Measurements from ENCODE around the gene SAA4. TPM values are rescaled to one million over a fixed set of nuclear protein-coding genes. Genes with fewer than 3 reads are reported as not detected.
A peak's percentile ranks its signal among the peaks of the same experiment; 100 is the strongest.

Gene SAA4
- polyA plus RNA-seq, 3 donors: not detected

GRCh38 chr11:18277565-18278271 lies 41.1 kb upstream of the SAA4 start:
- no peaks in the 10 kb centered on the region for H3K27me3 ChIP-seq (ENCODE audit: control insufficient read depth in 2 of 2, insufficient read depth in 2 of 2, low read length in 2 of 2)
- H3K4me3 Mint-ChIP-seq: peak overlapping the region; percentile 40 to 83
- H3K9me3 Mint-ChIP-seq: no peaks in the 10 kb centered on the region
- H3K27ac ChIP-seq (ENCODE audit: low read depth in 1 of 2, low read length in 2 of 2): peak overlapping the region; percentile 82 to 94
- peaks cover 0 to 19% of the 10 kb centered on the region in 2 donors for H3K36me3 ChIP-seq (replicated peaks in 1 of 2; ENCODE audit: control insufficient read depth in 1 of 2, insufficient read depth in 2 of 2, low read length in 2 of 2)
- H3K4me2 ChIP-seq (replicated peaks; ENCODE audit: extremely low read depth, low read length, poor library complexity, severe bottlenecking): peak overlapping the region; percentile 39
- H3K79me2 ChIP-seq (ENCODE audit: insufficient read depth, low read length): peaks cover 8% of the 10 kb centered on the region
- WGBS (ENCODE audit: insufficient coverage): no CpG with 5 or more reads among the region's 5 CpGs
- H3K4me1 Mint-ChIP-seq: peaks cover 46% of the 10 kb centered on the region
- peaks cover 0 to 2% (median 0%) of the 10 kb centered on the region in 3 donors for H3K27me3 Mint-ChIP-seq (ENCODE audit: low read depth in 3 of 3)
- peak overlapping the region; percentile 50 for H3K9ac ChIP-seq (ENCODE audit: insufficient read depth, low read length, poor library complexity, severe bottlenecking)
- TF ChIP-seq CTCF (IDR thresholded peaks at IDR 0.05): no peak
- H2AFZ ChIP-seq (ENCODE audit: insufficient read depth, low read depth, low read length, poor library complexity, severe bottlenecking): peak overlapping the region; percentile 24
- peaks cover 51 to 61% of the 10 kb centered on the region in 2 donors for H3K4me1 ChIP-seq (ENCODE audit: control insufficient read depth in 1 of 2, insufficient read depth in 2 of 2, low read length in 2 of 2)
- no peaks in the 10 kb centered on the region for H4K20me1 ChIP-seq (ENCODE audit: insufficient read depth, low read length)
- peaks cover 22 to 28% of the 10 kb centered on the region in 2 donors for H3K36me3 Mint-ChIP-seq
- DNase-seq: peak; percentile 87 to 96 (median 94)
- peak overlapping the region; percentile 94 to 99 (median 97) for H3K27ac Mint-ChIP-seq
- intact Hi-C loops (cut with micrococcal nuclease): loop anchor here in 1 of 2 donors (5.0 kb wide), 1 partner anchor 45 kb away; the partner anchor contains the start of genes GTF2H1 and HPS5
- peak overlapping the region in 2 of 3 experiments; percentile 25 for H3K4me3 ChIP-seq (replicated peaks in 1 of 3; ENCODE audit: low read depth in 2 of 3, low read length in 3 of 3)
- no peaks in the 10 kb centered on the region for H3K9me3 ChIP-seq (replicated peaks in 1 of 2; ENCODE audit: control insufficient read depth in 1 of 2, insufficient read depth in 1 of 2, low read length in 2 of 2)

GRCh38 chr11:18271206-18271605 lies 34.6 kb upstream of the SAA4 start:
- no peak for DNase-seq
- Histone ChIP-seq H3K79me2 (ENCODE audit: insufficient read depth, low read length) (no peaks in the 10 kb centered on the region), H3K9me3 (replicated peaks in 1 of 2; ENCODE audit: control insufficient read depth in 1 of 2, insufficient read depth in 1 of 2, low read length in 2 of 2) (no peaks in the 10 kb centered on the region), H3K4me3 (replicated peaks in 1 of 3; ENCODE audit: low read depth in 2 of 3, low read length in 3 of 3) (no peak overlapping the region), H3K36me3 (replicated peaks in 1 of 2; ENCODE audit: control insufficient read depth in 1 of 2, insufficient read depth in 2 of 2, low read length in 2 of 2) (no peaks in the 10 kb centered on the region), H3K27me3 (ENCODE audit: control insufficient read depth in 2 of 2, insufficient read depth in 2 of 2, low read length in 2 of 2) (no peaks in the 10 kb centered on the region), H4K20me1 (ENCODE audit: insufficient read depth, low read length) (no peaks in the 10 kb centered on the region), H3K9ac (ENCODE audit: insufficient read depth, low read length, poor library complexity, severe bottlenecking) (no peak overlapping the region), H2AFZ (ENCODE audit: insufficient read depth, low read depth, low read length, poor library complexity, severe bottlenecking) (no peak overlapping the region), H3K27ac (ENCODE audit: low read depth in 1 of 2, low read length in 2 of 2) (no peak overlapping the region), H3K4me1 (ENCODE audit: control insufficient read depth in 1 of 2, insufficient read depth in 2 of 2, low read length in 2 of 2) (peaks cover 0 to 1% of the 10 kb centered on the region in 2 donors), H3K4me2 (replicated peaks; ENCODE audit: extremely low read depth, low read length, poor library complexity, severe bottlenecking) (no peak overlapping the region)
- H3K27ac Mint-ChIP-seq: peak overlapping the region in 2 of 7 donors; percentile 8 to 51
- no peaks in the 10 kb centered on the region for H3K9me3 Mint-ChIP-seq
- intact Hi-C loops (cut with micrococcal nuclease): no loop called here
- TF ChIP-seq CTCF (IDR thresholded peaks at IDR 0.05): no peak
- H3K27me3 Mint-ChIP-seq (ENCODE audit: low read depth in 3 of 3): peaks cover 0 to 8% (median 2%) of the 10 kb centered on the region in 3 donors
- H3K4me1 Mint-ChIP-seq: peaks cover 8% of the 10 kb centered on the region
- 60% methylated on average over 2 of the region's 4 CpGs for WGBS (ENCODE audit: insufficient coverage)
- no peak overlapping the region for H3K4me3 Mint-ChIP-seq
- peaks cover 4 to 7% of the 10 kb centered on the region in 2 donors for H3K36me3 Mint-ChIP-seq
